H1 (cell line): Measurements from ENCODE around the gene MANF. TPM values are rescaled to one million over a fixed set of nuclear protein-coding genes. Genes with fewer than 3 reads are reported as not detected.

Source experiments
- CTCF ChIA-PET: fragments of 300-600 bp; sonication (Branson Sonifier 250); formaldehyde crosslinking; loops from one replicate; lab custom pipeline; 2021; ENCODE audit not compliant: partially characterized antibody; lab: Charles Lee
- POLR2A ChIA-PET: fragments of 300-600 bp; sonication (Branson Sonifier 250); formaldehyde crosslinking; loops from one replicate; lab custom pipeline; 2021; ENCODE audit warnings: inconsistent platforms; ENCODE audit not compliant: partially characterized antibody; lab: Charles Lee
- DNase-seq, 2 experiments: peaks; one replicate each; pipeline versions ENCODE4 v3.0.0 to v3.0.0-alpha.2; 2010 to 2022; ENCODE audit warnings: low spot score in 2 of 2, low read depth in 1 of 2, mixed read lengths in 1 of 2
- FAIRE-seq: peaks from 2 replicates; lab custom pipeline; 2011; peaks lifted over from hg19 to GRCh38; lab: Jason Lieb, UNC
- H2AFZ ChIP-seq: 2 replicates; pipeline ENCODE4 v1.8.1; 2012; ENCODE audit warnings: low read length, inconsistent platforms
- H2AK5ac ChIP-seq: 2 replicates; pipeline ENCODE4 v1.6.1; 2013; ENCODE audit warnings: low read depth, low read length
- H2BK120ac ChIP-seq: replicated peaks from 2 replicates; pipeline ENCODE3; 2013; ENCODE audit warnings: low read depth, low read length, inconsistent platforms
- H2BK12ac ChIP-seq: 2 replicates; pipeline ENCODE4 v1.6.1; 2013; ENCODE audit warnings: low read depth, low read length
- H2BK15ac ChIP-seq: 2 replicates; pipeline ENCODE4 v1.6.1; 2013; ENCODE audit warnings: low read length
- H2BK20ac ChIP-seq: 2 replicates; pipeline ENCODE4 v1.6.1; 2013; ENCODE audit warnings: low read length
- H2BK5ac ChIP-seq: 2 replicates; pipeline ENCODE4 v1.6.1; 2013; ENCODE audit warnings: low read depth, low read length
- H3K14ac ChIP-seq: 2 replicates; pipeline ENCODE4 v1.6.1; 2013; ENCODE audit warnings: inconsistent platforms; ENCODE audit not compliant: insufficient read length
- H3K18ac ChIP-seq: 2 replicates; pipeline ENCODE4 v1.6.1; 2013; ENCODE audit warnings: low read length; ENCODE audit errors: extremely low read depth
- H3K23ac ChIP-seq: 2 replicates; pipeline ENCODE4 v1.6.1; 2013; ENCODE audit warnings: inconsistent platforms; ENCODE audit not compliant: insufficient read length
- H3K23me2 ChIP-seq: 2 replicates; pipeline ENCODE4 v1.6.1; 2013; ENCODE audit warnings: low read depth, low read length
- H3K27ac ChIP-seq: 2 replicates; pipeline ENCODE4 v1.6.1; 2011; ENCODE audit warnings: low read depth, low read length, inconsistent platforms
- H3K27me3 ChIP-seq, 4 experiments: replicated peaks in 1 of 4; 1 replicate in 1 of 4; 2 replicates in 3 of 4; pipeline versions ENCODE4 v1.6.1 to v1.8.1; 2011 to 2013; ENCODE audit warnings: low read length in 3 of 4, mild to moderate bottlenecking in 3 of 4, inconsistent platforms in 2 of 4, mixed read lengths in 2 of 4, moderate library complexity in 1 of 4; ENCODE audit not compliant: control insufficient read depth in 3 of 4, insufficient read depth in 3 of 4; ENCODE audit errors: extremely low read depth in 1 of 4
- H3K36me3 ChIP-seq, 4 experiments: 2 replicates each; pipeline versions ENCODE4 v1.6.1 to v1.8.1; 2011 to 2013; ENCODE audit warnings: mild to moderate bottlenecking in 4 of 4, low read length in 3 of 4, moderate library complexity in 2 of 4, control low read depth in 1 of 4, inconsistent platforms in 1 of 4; ENCODE audit not compliant: insufficient read depth in 4 of 4, control insufficient read depth in 2 of 4
- H3K4ac ChIP-seq: replicated peaks from 2 replicates; pipeline ENCODE3; 2013; ENCODE audit warnings: low read length, low read depth, mixed read lengths, inconsistent platforms; ENCODE audit not compliant: insufficient read length
- H3K4me1 ChIP-seq, 4 experiments: replicated peaks in 1 of 4; 1 replicate in 1 of 4; 2 replicates in 3 of 4; pipeline versions ENCODE4 v1.6.1 to v1.8.1; 2011 to 2013; ENCODE audit warnings: low read length in 3 of 4, inconsistent platforms in 2 of 4, mixed read lengths in 1 of 4; ENCODE audit not compliant: insufficient read depth in 4 of 4, control insufficient read depth in 3 of 4
- H3K4me2 ChIP-seq, 2 experiments: 2 replicates each; pipeline versions ENCODE4 v1.6.1 to v1.8.1; 2011 to 2013; ENCODE audit warnings: low read depth in 2 of 2, low read length in 2 of 2, control low read depth in 1 of 2, inconsistent platforms in 1 of 2, mild to moderate bottlenecking in 1 of 2; ENCODE audit not compliant: insufficient read depth in 1 of 2
- H3K4me3 ChIP-seq, 4 experiments: fragments of 200-600, 300-600 bp in 1 of 4; sonication (generic), shearing (Covaris generic), sonication (Bioruptor Twin) in 1 of 4; 2 replicates each; pipeline versions ENCODE4 v1.5.1 to v1.8.1; 2011 to 2016; ENCODE audit warnings: low read length in 4 of 4, low read depth in 3 of 4, control low read depth in 2 of 4, inconsistent platforms in 2 of 4, mild to moderate bottlenecking in 2 of 4, mixed read lengths in 1 of 4, moderate library complexity in 1 of 4; ENCODE audit not compliant: insufficient read depth in 2 of 4; ENCODE audit errors: extremely low read depth in 1 of 4
- H3K56ac ChIP-seq: replicated peaks from 2 replicates; pipeline ENCODE3; 2013; ENCODE audit warnings: low read depth, mild to moderate bottlenecking, mixed read lengths, low read length, inconsistent platforms; ENCODE audit not compliant: insufficient read length
- H3K79me1 ChIP-seq: 2 replicates; pipeline ENCODE4 v1.6.1; 2013; ENCODE audit warnings: low read depth, low read length, control low read depth
- H3K79me2 ChIP-seq, 2 experiments: 2 replicates each; pipeline versions ENCODE4 v1.6.1 to v1.8.1; 2012 to 2013; ENCODE audit warnings: low read length in 2 of 2, mild to moderate bottlenecking in 2 of 2, inconsistent platforms in 1 of 2; ENCODE audit not compliant: insufficient read depth in 2 of 2, control insufficient read depth in 1 of 2
- H3K9ac ChIP-seq, 4 experiments: replicated peaks in 1 of 4; 1 replicate in 1 of 4; 2 replicates in 3 of 4; pipeline versions ENCODE4 v1.6.1 to v1.8.1; 2011 to 2013; ENCODE audit warnings: low read depth in 3 of 4, low read length in 3 of 4, control low read depth in 2 of 4, mild to moderate bottlenecking in 2 of 4, moderate library complexity in 2 of 4, inconsistent platforms in 1 of 4; ENCODE audit errors: extremely low read depth in 1 of 4
- H3K9me3 ChIP-seq, 2 experiments: 2 replicates each; pipeline versions ENCODE4 v1.6.1 to v1.8.1; 2012 to 2013; ENCODE audit warnings: mild to moderate bottlenecking in 2 of 2, moderate library complexity in 2 of 2, control low read depth in 1 of 2, inconsistent platforms in 1 of 2, low read depth in 1 of 2, low read length in 1 of 2, mixed read lengths in 1 of 2; ENCODE audit not compliant: insufficient read depth in 2 of 2
- H4K20me1 ChIP-seq, 2 experiments: replicated peaks in 1 of 2; 2 replicates each; pipeline versions ENCODE3 to v1.8.1; 2011 to 2013; ENCODE audit warnings: inconsistent platforms in 2 of 2, low read length in 2 of 2, mild to moderate bottlenecking in 1 of 2; ENCODE audit not compliant: insufficient read depth in 2 of 2, control insufficient read depth in 1 of 2
- H4K5ac ChIP-seq: 2 replicates; pipeline ENCODE4 v1.6.1; 2013; ENCODE audit warnings: low read length, low read depth, mixed read lengths, inconsistent platforms; ENCODE audit not compliant: insufficient read length
- H4K8ac ChIP-seq: 2 replicates; pipeline ENCODE4 v1.8.0; 2013; ENCODE audit warnings: mild to moderate bottlenecking, moderate library complexity, low read length, inconsistent platforms; ENCODE audit not compliant: insufficient read depth; ENCODE audit errors: extremely low read depth
- H4K91ac ChIP-seq: replicated peaks from 2 replicates; pipeline ENCODE3; 2013; ENCODE audit warnings: low read length, mixed read lengths, inconsistent platforms; ENCODE audit not compliant: insufficient read length
- RFX5 ChIP-seq: IDR thresholded peaks from 2 replicates; pipeline ENCODE4 v1.6.1; 2011; ENCODE audit warnings: low read depth, low read length, improper control_type of control experiment, borderline replicate concordance
- WGBS, 2 experiments: shearing (Covaris generic) in 1 of 2; methylation state at CpG; one replicate each; pipeline versions ENCODE4 v1.1.6 to v1.1.7; 2013 to 2015; ENCODE audit warnings: low lambda C conversion rate in 2 of 2, mixed read lengths in 2 of 2, inconsistent platforms in 1 of 2, low coverage in 1 of 2, missing lambda C conversion rate in 1 of 2; ENCODE audit not compliant: insufficient replicate concordance in 2 of 2, insufficient coverage in 1 of 2, insufficient read length in 1 of 2; ENCODE audit errors: extremely low coverage in 1 of 2, missing lambda C conversion rate in 1 of 2; 5-methylcytosine and 5-hydroxymethylcytosine counted together
- polyA plus RNA-seq, 7 experiments: library from polyadenylated mRNA; depleted of rRNA in 3 of 7; stranded (reverse) in 5 of 7; unstranded in 2 of 7; fragments of >200 nt in 5 of 7; fragments of 200-250 nt in 2 of 7; gene quantifications; 1 replicate in 5 of 7; 2 replicates in 1 of 7; 4 replicates in 1 of 7; pipeline versions ENCODE4 v1.2.1 to v1.2.3, GENCODE V29; 2011 to 2013; ENCODE audit warnings: missing spikeins in 2 of 7, mixed read lengths in 2 of 7
- total RNA-seq: library from RNA; stranded (reverse); fragmentation: NEBNext Ultra II Directional; extraction: Animal tissue kit (Norgen Biotek cat#: 25700); gene quantifications from 2 replicates; pipeline ENCODE4 v1.2.1, GENCODE V29; 2021

The MANF gene
- total and polyA plus RNA-seq, 2 of the 8 experiments (the other 6 are each of a cell fraction or from before 2014, with no cell fraction given) = 37.5 to 159 TPM

DNA sequence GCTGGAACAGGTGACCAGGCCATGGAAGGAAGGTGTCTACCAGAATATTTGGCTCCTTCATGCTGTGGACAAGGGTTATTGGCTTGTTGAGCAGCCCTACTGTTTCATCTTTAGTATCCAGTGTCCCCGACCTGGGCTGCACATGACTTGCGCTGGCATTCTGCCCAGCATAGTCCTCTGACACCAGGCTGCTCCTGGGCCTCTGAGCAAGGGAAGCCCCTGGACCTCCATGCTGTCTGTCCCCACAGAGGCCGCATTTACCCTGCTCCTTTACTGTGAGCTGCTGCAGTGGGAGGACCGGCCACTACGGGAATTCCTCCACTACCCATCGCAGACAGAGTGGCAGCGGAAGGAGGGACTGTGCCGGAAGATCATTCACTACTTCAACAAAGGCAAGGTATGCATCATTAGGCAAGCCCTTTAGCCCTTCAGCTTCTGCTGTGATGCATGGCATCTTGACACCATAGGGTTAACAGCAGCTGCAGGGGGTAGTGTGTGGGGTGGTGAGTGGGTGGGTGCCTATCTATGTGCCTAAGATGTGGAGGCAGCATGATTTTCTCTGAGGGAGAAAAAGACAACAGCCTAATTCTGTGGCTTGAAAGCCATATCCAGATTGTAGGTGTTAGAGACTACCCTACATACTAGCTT lies 44.0 kb upstream of the MANF start:
- peaks cover 2 to 5% (median 3%) of the 10 kb centered on the region in 4 experiments; a peak in 5 of 7 replicates for H3K4me1 ChIP-seq
- no peak overlapping the region for H2BK5ac ChIP-seq
- H2AFZ ChIP-seq = no peak overlapping the region
- H3K23ac ChIP-seq = no peak overlapping the region
- H4K8ac ChIP-seq = no peak overlapping the region; the same call in 1 of the 2 replicates
- no peak for TF ChIP-seq RFX5
- TF ChIP-seq, all 59 proteins: peak for 0
- H2BK20ac ChIP-seq = no peak overlapping the region
- no peaks in the 10 kb centered on the region for H3K23me2 ChIP-seq
- no peak overlapping the region for H2BK15ac ChIP-seq
- no peak overlapping the region for H2BK12ac ChIP-seq
- no peaks in the 10 kb centered on the region for H3K27me3 ChIP-seq
- H2AK5ac ChIP-seq = no peak overlapping the region
- no peak overlapping the region for H3K27ac ChIP-seq
- POLR2A ChIA-PET = no interaction called here
- H3K4me2 ChIP-seq = no peak overlapping the region
- H3K79me2 ChIP-seq = no peaks in the 10 kb centered on the region; a peak in 1 of 4 replicates
- no peaks in the 10 kb centered on the region for H4K20me1 ChIP-seq
- no peak overlapping the region for H3K56ac ChIP-seq
- no peak overlapping the region for H3K14ac ChIP-seq
- H2BK120ac ChIP-seq = no peak overlapping the region
- no peak for DNase-seq
- FAIRE-seq = no peak
- H3K79me1 ChIP-seq = no peaks in the 10 kb centered on the region
- no peak overlapping the region for H4K91ac ChIP-seq
- H3K9me3 ChIP-seq = no peaks in the 10 kb centered on the region
- H3K4ac ChIP-seq = no peak overlapping the region
- H4K5ac ChIP-seq = no peak overlapping the region
- H3K9ac ChIP-seq = no peak overlapping the region
- CTCF ChIA-PET = interaction anchor here (0.9 to 2.2 kb wide), 5 partner anchors 25 to 666 kb away, joined by 3 to 5 read pairs (median 5); partner anchors contain the start of gene DOCK3
- peaks cover 0 to 8% (median 4%) of the 10 kb centered on the region in 4 experiments; a peak in 3 of 8 replicates for H3K36me3 ChIP-seq
- no peak overlapping the region for H3K18ac ChIP-seq
- 94% methylated on average over 8 of the region's 8 CpGs; no CpG with 5 or more reads in 1 of the 2 experiments for WGBS, 2 experiments
- no peak overlapping the region for H3K4me3 ChIP-seq
